GM12801 (cell line): ENCODE results near the gene BABAM2.

Experiments
- TF ChIP-seq, protein P1 (sequence below): IDR thresholded peaks from one replicate; pipeline ENCODE4 v1.5.1; 2011; ENCODE audit warnings: control low read depth; ENCODE audit not compliant: insufficient read length; ENCODE audit errors: extremely low read depth

Gene BABAM2

DNA sequence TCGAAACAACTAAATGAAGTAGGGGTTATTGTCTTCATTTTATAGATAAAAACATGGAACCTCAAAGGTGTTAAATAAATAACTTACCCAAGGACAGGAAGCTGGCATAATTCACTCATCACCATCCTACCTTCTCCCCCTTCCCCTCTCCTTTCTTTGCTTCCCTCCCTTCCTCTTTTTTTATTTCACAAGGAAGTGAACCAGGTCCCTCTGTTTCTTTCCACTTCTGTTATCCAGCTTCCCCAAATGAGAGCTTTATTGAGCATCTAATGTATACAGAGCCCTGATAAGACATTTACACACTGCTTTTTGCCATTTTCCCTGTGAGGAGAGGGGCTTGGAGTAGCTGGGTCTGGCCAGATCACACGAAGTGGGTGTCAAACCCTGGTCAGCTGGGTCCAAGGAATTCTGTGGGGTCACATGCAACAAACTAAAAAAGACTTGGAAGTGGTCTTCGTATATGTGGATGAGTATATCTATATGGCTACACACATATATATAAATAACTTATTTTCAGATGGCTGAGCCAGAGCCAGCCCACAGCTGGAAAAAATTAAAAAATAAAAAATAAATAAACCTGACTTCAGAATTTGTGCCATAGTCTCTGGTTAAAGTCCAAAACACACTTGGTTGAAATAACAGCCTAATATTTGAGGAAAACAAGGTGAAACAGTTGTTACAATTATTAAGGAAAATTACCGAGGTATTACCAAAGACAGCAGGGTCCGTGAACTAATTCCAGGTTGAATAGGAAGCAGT lies 452.8 kb downstream of the BABAM2 start:
- TF ChIP-seq, protein P1, sequence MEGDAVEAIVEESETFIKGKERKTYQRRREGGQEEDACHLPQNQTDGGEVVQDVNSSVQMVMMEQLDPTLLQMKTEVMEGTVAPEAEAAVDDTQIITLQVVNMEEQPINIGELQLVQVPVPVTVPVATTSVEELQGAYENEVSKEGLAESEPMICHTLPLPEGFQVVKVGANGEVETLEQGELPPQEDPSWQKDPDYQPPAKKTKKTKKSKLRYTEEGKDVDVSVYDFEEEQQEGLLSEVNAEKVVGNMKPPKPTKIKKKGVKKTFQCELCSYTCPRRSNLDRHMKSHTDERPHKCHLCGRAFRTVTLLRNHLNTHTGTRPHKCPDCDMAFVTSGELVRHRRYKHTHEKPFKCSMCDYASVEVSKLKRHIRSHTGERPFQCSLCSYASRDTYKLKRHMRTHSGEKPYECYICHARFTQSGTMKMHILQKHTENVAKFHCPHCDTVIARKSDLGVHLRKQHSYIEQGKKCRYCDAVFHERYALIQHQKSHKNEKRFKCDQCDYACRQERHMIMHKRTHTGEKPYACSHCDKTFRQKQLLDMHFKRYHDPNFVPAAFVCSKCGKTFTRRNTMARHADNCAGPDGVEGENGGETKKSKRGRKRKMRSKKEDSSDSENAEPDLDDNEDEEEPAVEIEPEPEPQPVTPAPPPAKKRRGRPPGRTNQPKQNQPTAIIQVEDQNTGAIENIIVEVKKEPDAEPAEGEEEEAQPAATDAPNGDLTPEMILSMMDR: no peak

DNA sequence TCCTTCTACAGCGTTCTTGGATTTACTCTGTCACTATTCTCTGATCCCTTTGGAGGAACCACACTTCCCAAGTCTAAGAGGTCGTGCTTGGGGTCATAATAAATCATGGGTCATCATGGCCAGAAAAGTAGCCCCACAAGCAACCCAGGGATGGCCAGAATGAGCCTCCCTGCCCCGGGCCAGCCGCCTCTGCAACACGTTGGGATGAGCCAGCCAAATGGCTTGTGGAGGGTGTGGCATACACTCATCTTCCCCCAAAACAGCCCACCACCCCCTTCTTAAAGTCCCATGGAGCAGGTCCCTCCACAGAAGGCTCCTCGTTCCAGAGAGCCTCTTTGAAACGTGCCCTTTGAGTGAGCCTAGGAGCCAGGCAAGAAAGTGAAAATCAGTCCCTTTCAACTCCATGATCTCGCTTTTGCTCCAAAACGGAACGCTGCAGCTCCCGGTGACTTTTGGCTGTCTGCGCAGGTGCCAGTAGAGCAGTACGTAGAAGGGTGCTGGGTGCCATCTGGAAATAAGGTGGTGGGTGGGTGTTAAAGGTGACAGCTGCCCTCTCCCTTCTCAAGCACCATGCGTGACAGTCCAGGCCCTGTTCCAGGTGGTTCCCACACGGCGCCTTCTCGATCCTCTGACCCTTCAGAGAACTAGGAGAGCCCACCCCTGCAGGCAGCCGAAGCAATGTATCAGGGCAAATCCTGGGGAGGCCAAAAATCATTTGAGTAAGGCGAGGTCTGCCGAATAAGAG lies 453.6 kb downstream of the BABAM2 start:
- TF ChIP-seq, protein P1: no peak

- TF ChIP-seq, protein P1: no peak
Measured at GRCh38 chr2:28344756-28345373, 454.3 kb downstream of the BABAM2 start.

GRCh38 chr2:28345619-28346018 lies 455.1 kb downstream of the BABAM2 start:
- TF ChIP-seq, protein P1: no peak

GRCh38 chr2:28346587-28346986 lies 456.1 kb downstream of the BABAM2 start:
- TF ChIP-seq, protein P1: no peak

GRCh38 chr2:28347193-28347592 lies 456.7 kb downstream of the BABAM2 start:
- TF ChIP-seq, protein P1: no peak

DNA sequence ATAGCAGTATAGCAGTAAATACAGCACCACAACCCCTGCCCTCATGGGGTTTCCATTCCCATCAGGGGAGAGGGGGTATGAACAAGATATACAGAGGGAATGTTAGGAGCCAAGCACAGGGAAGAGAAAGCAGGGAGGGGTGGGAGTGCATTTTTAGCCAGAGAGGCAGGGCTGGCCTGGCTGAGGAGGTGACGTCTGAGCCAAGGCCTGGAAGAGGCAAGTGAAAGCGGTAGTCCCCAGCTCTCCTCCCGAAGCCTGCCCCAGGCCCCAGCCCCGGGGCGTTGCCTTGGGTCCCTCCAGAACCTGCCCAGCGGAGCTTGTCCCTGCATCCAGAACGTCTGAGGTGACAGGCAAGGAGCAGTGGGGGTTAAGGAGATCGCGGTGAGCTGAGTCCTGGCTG lies 457.1 kb downstream of the BABAM2 start:
- TF ChIP-seq, protein P1: no peak
